Stimulated activated naive B cell treated with anti-CD40 and anti-IgM and Interleukin-4, amounts not matched to agents 10 μg/mL and 1 μg/mL and 100 μg/mL, for 72 hours (primary cell): Measurements from ENCODE around the gene APOO.
A peak's percentile ranks its signal among the peaks of the same experiment; 100 is the strongest.

Source experiments
- ATAC-seq, 2 donors: fragments of 150-1000 bp; cut with Tn5 transposase; replicated peaks; 2 replicates each; pipeline ENCODE4 v1.10.0; 2021; ENCODE audit warnings: moderate library complexity in 1 of 2
- DNase-seq: peaks from one replicate; pipeline ENCODE4 v3.0.0; 2021
- H3K27ac Mint-ChIP-seq: one replicate; pipeline ENCODE4 v1.8.0; 2022; ENCODE audit warnings: mild to moderate bottlenecking, mixed read lengths
- H3K27me3 Mint-ChIP-seq, 2 donors: one replicate each; pipeline ENCODE4 v1.8.0; 2022; ENCODE audit warnings: mixed read lengths in 2 of 2
- H3K36me3 Mint-ChIP-seq, 2 donors: one replicate each; pipeline ENCODE4 v1.8.0; 2022; ENCODE audit warnings: mixed read lengths in 2 of 2, mild to moderate bottlenecking in 1 of 2
- H3K4me1 Mint-ChIP-seq, 2 donors: one replicate each; pipeline ENCODE4 v1.8.0; 2022; ENCODE audit warnings: mixed read lengths in 2 of 2, mild to moderate bottlenecking in 1 of 2
- H3K4me3 Mint-ChIP-seq, 2 donors: one replicate each; pipeline ENCODE4 v1.8.0; 2022; ENCODE audit warnings: mild to moderate bottlenecking in 2 of 2, mixed read lengths in 2 of 2, moderate library complexity in 1 of 2
- H3K9me3 Mint-ChIP-seq, 2 donors: one replicate each; pipeline ENCODE4 v1.8.0; 2022; ENCODE audit warnings: mixed read lengths in 2 of 2, mild to moderate bottlenecking in 1 of 2

The APOO gene

GRCh38 chrX:23832721-23833120 is 75.0 kb downstream of the APOO start:
- H3K27me3 Mint-ChIP-seq, result no peaks in the 10 kb centered on the region
- H3K4me1 Mint-ChIP-seq, result no peaks in the 10 kb centered on the region
- H3K9me3 Mint-ChIP-seq, result no peaks in the 10 kb centered on the region
- no peak for DNase-seq
- H3K36me3 Mint-ChIP-seq, result peaks cover 0 to 4% of the 10 kb centered on the region in 2 donors
- no peak for ATAC-seq
- H3K27ac Mint-ChIP-seq, result no peak overlapping the region
- H3K4me3 Mint-ChIP-seq, result no peak overlapping the region

GRCh38 chrX:23828881-23829280 is 78.9 kb downstream of the APOO start:
- H3K27me3 Mint-ChIP-seq, result no peaks in the 10 kb centered on the region
- no peak for ATAC-seq
- peaks cover 0 to 4% of the 10 kb centered on the region in 2 donors for H3K36me3 Mint-ChIP-seq
- no peaks in the 10 kb centered on the region for H3K9me3 Mint-ChIP-seq
- no peak overlapping the region for H3K4me3 Mint-ChIP-seq
- H3K4me1 Mint-ChIP-seq, result no peaks in the 10 kb centered on the region
- no peak for DNase-seq
- H3K27ac Mint-ChIP-seq, result no peak overlapping the region

GRCh38 chrX:23826653-23827052 is 81.1 kb downstream of the APOO start:
- no peaks in the 10 kb centered on the region for H3K27me3 Mint-ChIP-seq
- ATAC-seq, result no peak
- H3K36me3 Mint-ChIP-seq, result no peaks in the 10 kb centered on the region
- H3K27ac Mint-ChIP-seq, result no peak overlapping the region
- H3K4me3 Mint-ChIP-seq, result no peak overlapping the region
- no peak for DNase-seq
- H3K4me1 Mint-ChIP-seq, result no peaks in the 10 kb centered on the region
- H3K9me3 Mint-ChIP-seq, result no peaks in the 10 kb centered on the region

- no peak overlapping the region for H3K4me3 Mint-ChIP-seq
- H3K9me3 Mint-ChIP-seq, result no peaks in the 10 kb centered on the region
- H3K4me1 Mint-ChIP-seq, result no peaks in the 10 kb centered on the region
- H3K36me3 Mint-ChIP-seq, result no peaks in the 10 kb centered on the region
- no peak for ATAC-seq
- H3K27me3 Mint-ChIP-seq, result no peaks in the 10 kb centered on the region
- DNase-seq, result no peak
- H3K27ac Mint-ChIP-seq, result no peak overlapping the region
Observed at GRCh38 chrX:23826216-23826615, 81.5 kb downstream of the APOO start.

GRCh38 chrX:23825675-23826074 is 82.1 kb downstream of the APOO start:
- DNase-seq (no peak), ATAC-seq (no peak)
- Mint-ChIP-seq H3K27ac (no peak overlapping the region), H3K36me3 (no peaks in the 10 kb centered on the region), H3K27me3 (no peaks in the 10 kb centered on the region), H3K4me3 (no peak overlapping the region), H3K4me1 (no peaks in the 10 kb centered on the region), H3K9me3 (no peaks in the 10 kb centered on the region)

GRCh38 chrX:23822841-23823240 is 84.9 kb downstream of the APOO start:
- ATAC-seq (no peak), DNase-seq (no peak)
- no peaks in the 10 kb centered on the region for H3K36me3 Mint-ChIP-seq
- H3K9me3 Mint-ChIP-seq, result no peaks in the 10 kb centered on the region
- H3K27me3 Mint-ChIP-seq, result no peaks in the 10 kb centered on the region
- no peak overlapping the region for H3K4me3 Mint-ChIP-seq
- H3K27ac Mint-ChIP-seq, result no peak overlapping the region
- no peaks in the 10 kb centered on the region for H3K4me1 Mint-ChIP-seq

- DNase-seq (no peak), ATAC-seq (no peak)
- peaks cover 0 to under 1% of the 10 kb centered on the region in 2 donors for H3K4me1 Mint-ChIP-seq
- H3K36me3 Mint-ChIP-seq, result no peaks in the 10 kb centered on the region
- no peaks in the 10 kb centered on the region for H3K9me3 Mint-ChIP-seq
- no peak overlapping the region for H3K4me3 Mint-ChIP-seq
- H3K27ac Mint-ChIP-seq, result no peak overlapping the region
- H3K27me3 Mint-ChIP-seq, result no peaks in the 10 kb centered on the region
Observed at GRCh38 chrX:23822397-23822796, 85.3 kb downstream of the APOO start.

- DNase-seq (no peak), ATAC-seq (no peak)
- Mint-ChIP-seq H3K9me3 (no peaks in the 10 kb centered on the region), H3K27ac (no peak overlapping the region), H3K4me3 (no peak overlapping the region), H3K4me1 (peaks cover 5% of the 10 kb centered on the region in 2 donors), H3K36me3 (no peaks in the 10 kb centered on the region), H3K27me3 (no peaks in the 10 kb centered on the region)
Observed at GRCh38 chrX:23821847-23822246, 85.9 kb downstream of the APOO start.

GRCh38 chrX:23820235-23820782 is 87.4 kb downstream of the APOO start:
- Mint-ChIP-seq H3K27me3 (no peaks in the 10 kb centered on the region), H3K4me1 (peaks cover 5 to 6% of the 10 kb centered on the region in 2 donors), H3K27ac (no peak overlapping the region), H3K4me3 (no peak overlapping the region), H3K36me3 (no peaks in the 10 kb centered on the region), H3K9me3 (no peaks in the 10 kb centered on the region)
- DNase-seq (no peak), ATAC-seq (no peak)

GRCh38 chrX:23819385-23820234 is 88.1 kb downstream of the APOO start:
- Mint-ChIP-seq H3K27me3 (no peaks in the 10 kb centered on the region), H3K27ac (no peak overlapping the region), H3K4me3 (no peak overlapping the region), H3K4me1 (peaks cover 5 to 6% of the 10 kb centered on the region in 2 donors), H3K36me3 (no peaks in the 10 kb centered on the region), H3K9me3 (no peaks in the 10 kb centered on the region)
- DNase-seq, result no peak
- no peak for ATAC-seq

- ATAC-seq (no peak), DNase-seq (no peak)
- H3K27me3 Mint-ChIP-seq, result no peaks in the 10 kb centered on the region
- H3K27ac Mint-ChIP-seq, result peak overlapping the region; percentile 89
- peaks cover 5 to 6% of the 10 kb centered on the region in 2 donors for H3K4me1 Mint-ChIP-seq
- peaks cover 3% of the 10 kb centered on the region in 2 donors for H3K36me3 Mint-ChIP-seq
- no peak overlapping the region for H3K4me3 Mint-ChIP-seq
- H3K9me3 Mint-ChIP-seq, result no peaks in the 10 kb centered on the region
Observed at GRCh38 chrX:23817979-23818336, 89.8 kb downstream of the APOO start.

GRCh38 chrX:23816179-23816578 is 91.6 kb downstream of the APOO start:
- Mint-ChIP-seq H3K9me3 (no peaks in the 10 kb centered on the region), H3K27me3 (no peaks in the 10 kb centered on the region), H3K4me1 (peaks cover 8 to 12% of the 10 kb centered on the region in 2 donors), H3K4me3 (no peak overlapping the region), H3K27ac (no peak overlapping the region), H3K36me3 (peaks cover 3% of the 10 kb centered on the region in 2 donors)
- no peak for ATAC-seq
- no peak for DNase-seq

GRCh38 chrX:23815376-23815775 is 92.4 kb downstream of the APOO start:
- H3K27me3 Mint-ChIP-seq, result no peaks in the 10 kb centered on the region
- no peaks in the 10 kb centered on the region for H3K9me3 Mint-ChIP-seq
- no peak overlapping the region for H3K27ac Mint-ChIP-seq
- DNase-seq (no peak), ATAC-seq (no peak)
- peaks cover 8 to 18% of the 10 kb centered on the region in 2 donors for H3K4me1 Mint-ChIP-seq
- H3K36me3 Mint-ChIP-seq, result peaks cover 3% of the 10 kb centered on the region in 2 donors
- H3K4me3 Mint-ChIP-seq, result no peak overlapping the region

GRCh38 chrX:23813808-23814207 is 93.9 kb downstream of the APOO start:
- Mint-ChIP-seq H3K4me3 (no peak overlapping the region), H3K27ac (no peak overlapping the region), H3K4me1 (peaks cover 8 to 18% of the 10 kb centered on the region in 2 donors), H3K36me3 (peaks cover 3% of the 10 kb centered on the region in 2 donors), H3K9me3 (no peaks in the 10 kb centered on the region), H3K27me3 (no peaks in the 10 kb centered on the region)
- no peak for ATAC-seq
- no peak for DNase-seq

- Mint-ChIP-seq H3K4me1 (peaks cover 2 to 13% of the 10 kb centered on the region in 2 donors), H3K9me3 (no peaks in the 10 kb centered on the region), H3K36me3 (peaks cover 3% of the 10 kb centered on the region in 2 donors), H3K4me3 (peak overlapping the region; percentile 12 to 56), H3K27ac (no peak overlapping the region), H3K27me3 (no peaks in the 10 kb centered on the region)
- DNase-seq (no peak), ATAC-seq (peak in 1 of 2 donors; percentile 22)
Observed at GRCh38 chrX:23811656-23812055, 96.1 kb downstream of the APOO start.
